B cell (primary cell): Measurements from ENCODE around the gene DCHS1. TPM values are rescaled to one million over a fixed set of nuclear protein-coding genes. Genes with fewer than 3 reads are reported as not detected.
A peak's percentile ranks its signal among the peaks of the same experiment; 100 is the strongest.

Experiments
- ATAC-seq: fragments of 200-7000 bp; cut with Tn5 transposase; one replicate; pipeline ENCODE4 v1.10.0; 2021; ENCODE audit warnings: low read depth, mild to moderate bottlenecking, moderate number of reproducible peaks, moderate library complexity
- CTCF ChIA-PET: fragments of 350-600 bp; sonication (Branson Sonifier 250); formaldehyde crosslinking; loops from one replicate; lab custom pipeline; 2021; ENCODE audit warnings: antibody characterized with exemption, inconsistent platforms; lab: Charles Lee
- POLR2A ChIA-PET: fragments of 350-600 bp; sonication (Branson Sonifier 250); formaldehyde crosslinking; loops from one replicate; lab custom pipeline; 2021; ENCODE audit warnings: antibody characterized with exemption; lab: Charles Lee
- DNase-seq: peaks from one replicate; pipeline ENCODE4 v3.0.0; 2013
- H2AFZ ChIP-seq: 2 replicates; pipeline ENCODE4 v1.6.1; 2012; ENCODE audit warnings: mild to moderate bottlenecking, low read depth, low read length; ENCODE audit not compliant: insufficient read depth, poor library complexity, severe bottlenecking
- H3K27ac ChIP-seq, 2 donors: 1 replicate in 1 of 2; 2 replicates in 1 of 2; pipeline ENCODE4 v1.5.1; 2012 to 2013; ENCODE audit warnings: low read length in 2 of 2, mild to moderate bottlenecking in 2 of 2, moderate library complexity in 1 of 2
- H3K27me3 ChIP-seq, 4 experiments: fragments of 200-600 bp in 1 of 4; sonication (generic) in 1 of 4; replicated peaks in 1 of 4; 1 replicate in 2 of 4; 2 replicates in 2 of 4; pipeline versions ENCODE4 v1.6.1 to v1.7.0; 2013 to 2016; ENCODE audit warnings: low read length in 3 of 4, mild to moderate bottlenecking in 2 of 4, mixed read lengths in 1 of 4, moderate library complexity in 1 of 4; ENCODE audit not compliant: insufficient read depth in 4 of 4, control insufficient read depth in 3 of 4; ENCODE audit errors: control extremely low read depth in 1 of 4
- H3K36me3 ChIP-seq, 2 experiments: replicated peaks in 1 of 2; 1 replicate in 1 of 2; 2 replicates in 1 of 2; pipeline versions ENCODE4 v1.6.1 to v1.7.1; 2013; ENCODE audit warnings: low read length in 1 of 2; ENCODE audit not compliant: insufficient read depth in 2 of 2, control insufficient read depth in 1 of 2; ENCODE audit errors: control extremely low read depth in 1 of 2, extremely low read depth in 1 of 2
- H3K4me1 ChIP-seq, 2 donors: fragments of 200-600 bp in 1 of 2; sonication (generic) in 1 of 2; 1 replicate in 1 of 2; 2 replicates in 1 of 2; pipeline versions ENCODE4 v1.5.1 to v1.6.1; 2013 to 2017; ENCODE audit warnings: low read length in 2 of 2; ENCODE audit not compliant: control insufficient read depth in 2 of 2, insufficient read depth in 2 of 2
- H3K4me2 ChIP-seq: replicated peaks from 2 replicates; pipeline ENCODE3; 2012; ENCODE audit warnings: mild to moderate bottlenecking, low read depth, low read length; ENCODE audit not compliant: poor library complexity, severe bottlenecking
- H3K4me3 ChIP-seq, 5 experiments: fragments of 200-600 bp in 1 of 5; sonication (generic) in 1 of 5; 1 replicate in 3 of 5; 2 replicates in 2 of 5; pipeline versions ENCODE4 v1.5.1 to v1.7.0; 2011 to 2016; ENCODE audit warnings: low read length in 4 of 5, mild to moderate bottlenecking in 4 of 5, low read depth in 2 of 5, control low read depth in 1 of 5, moderate library complexity in 1 of 5; ENCODE audit not compliant: insufficient read depth in 1 of 5; ENCODE audit errors: control extremely low read depth in 1 of 5, extremely low read depth in 1 of 5
- H3K79me2 ChIP-seq: fragments of 200-600 bp; sonication (generic); one replicate; pipeline ENCODE4 v1.6.0; 2016; ENCODE audit warnings: low read length; ENCODE audit not compliant: control insufficient read depth, insufficient read depth
- H3K9ac ChIP-seq: fragments of 200-600 bp; sonication (generic); 2 replicates; pipeline ENCODE4 v1.6.1; 2017; ENCODE audit warnings: mild to moderate bottlenecking, low read length, moderate library complexity
- H3K9me3 ChIP-seq, 3 donors: one replicate each; pipeline versions ENCODE4 v1.6.1 to v1.7.1; 2013; ENCODE audit warnings: low read length in 2 of 3; ENCODE audit not compliant: control insufficient read depth in 2 of 3, insufficient read depth in 1 of 3; ENCODE audit errors: control extremely low read depth in 1 of 3
- H4K20me1 ChIP-seq: 2 replicates; pipeline ENCODE4 v1.6.0; 2012; ENCODE audit warnings: mild to moderate bottlenecking, low read length; ENCODE audit not compliant: insufficient read depth, control insufficient read depth, poor library complexity, severe bottlenecking
- H3K27ac Mint-ChIP-seq: one replicate; pipeline ENCODE4 v1.8.0; 2021; ENCODE audit warnings: mixed read lengths
- H3K27me3 Mint-ChIP-seq: one replicate; pipeline ENCODE4 v1.8.0; 2021; ENCODE audit warnings: mixed read lengths
- H3K4me1 Mint-ChIP-seq: one replicate; pipeline ENCODE4 v1.8.0; 2021; ENCODE audit warnings: mixed read lengths
- H3K4me3 Mint-ChIP-seq: one replicate; pipeline ENCODE4 v1.8.0; 2021; ENCODE audit warnings: mixed read lengths
- H3K9me3 Mint-ChIP-seq: one replicate; pipeline ENCODE4 v1.8.0; 2022; ENCODE audit warnings: mixed read lengths; ENCODE audit not compliant: insufficient read depth
- EZH2 ChIP-seq: IDR thresholded peaks from 2 replicates; pipeline ENCODE4 v1.6.1; 2012; ENCODE audit warnings: borderline replicate concordance, low read depth, mild to moderate bottlenecking, moderate library complexity, low read length; ENCODE audit not compliant: insufficient read depth, poor library complexity, severe bottlenecking
- WGBS: methylation state at CpG from one replicate; pipeline ENCODE4 v1.1.5; 2013; ENCODE audit warnings: missing lambda C conversion rate; ENCODE audit not compliant: insufficient coverage; 5-methylcytosine and 5-hydroxymethylcytosine counted together
- intact Hi-C: fragments of 100-400 bp; cut with micrococcal nuclease; formaldehyde crosslinking; loops from one replicate; pipeline ENCODE4 v1.10.0; 2022
- polyA plus RNA-seq: library from polyadenylated mRNA; depleted of rRNA; stranded (reverse); fragments of >200 nt; gene quantifications from 2 replicates; pipeline ENCODE4 v1.2.3, GENCODE V29; 2012
- total RNA-seq, 2 donors: library from RNA; stranded (reverse); fragments of 120-200 nt in 1 of 2; gene quantifications; 1 replicate in 1 of 2; 2 replicates in 1 of 2; pipeline versions ENCODE4 v1.2.3 to v1.2.4, GENCODE V29; 2013 to 2022
- TF ChIP-seq, protein P1 (sequence below): fragments of 200-600 bp; IDR thresholded peaks from one replicate; pipeline ENCODE4 v1.8.0; 2022; ENCODE audit warnings: antibody characterized with exemption, mild to moderate bottlenecking

Gene DCHS1
- total and polyA plus RNA-seq, 2 donors (not counting 1 experiment from before 2014, with no cell fraction given) = 0.31 to 0.84 TPM

DNA sequence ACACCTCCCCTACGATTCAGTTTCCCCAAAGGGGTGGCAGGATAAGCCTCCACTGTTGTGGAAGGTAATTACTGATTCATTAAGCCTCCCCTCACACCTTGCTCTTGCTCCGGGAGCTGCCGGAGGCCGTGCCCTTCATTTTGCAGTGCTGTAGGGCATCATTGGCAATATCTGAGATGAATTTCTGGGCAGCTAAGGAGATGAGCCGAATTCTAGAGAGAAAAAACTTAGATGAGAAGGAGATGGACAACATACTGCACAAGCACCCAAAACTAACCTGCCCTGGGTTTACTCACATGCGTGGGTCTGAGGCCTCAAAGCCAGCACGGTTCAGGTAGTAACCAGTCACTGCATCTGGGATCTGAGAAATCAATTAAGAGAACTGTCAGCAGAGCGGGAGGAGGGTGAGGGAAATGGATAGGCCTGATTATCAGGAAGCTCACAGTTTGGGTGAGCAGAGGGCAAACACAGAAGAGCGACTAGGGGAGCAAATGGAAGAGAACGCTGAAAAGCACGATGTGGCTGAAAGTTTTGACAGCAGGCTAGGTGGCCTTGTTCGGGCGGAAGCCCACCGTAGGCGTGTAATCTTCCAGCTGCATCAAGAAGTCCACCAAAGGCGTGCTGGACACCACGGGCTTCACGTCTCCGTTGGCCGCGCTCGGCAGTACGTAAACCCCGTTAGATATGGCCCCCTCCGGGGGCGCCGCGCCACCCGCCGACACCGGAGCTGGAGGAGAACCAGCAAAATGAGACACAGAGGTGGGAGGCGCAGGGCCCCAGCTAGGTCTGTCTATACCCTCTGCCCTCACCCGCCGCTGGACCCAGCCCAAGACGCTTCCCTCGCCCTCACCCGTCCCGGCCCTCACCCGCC lies 44.3 kb downstream of the DCHS1 start:
- CTCF ChIA-PET = interaction anchor here (0.6 to 4.7 kb wide), 9 partner anchors 7 to 99 kb away, joined by 3 to 33 read pairs (median 6); partner anchors contain the start of genes DCHS1 and MRPL17
- intact Hi-C loops = no loop called here
- peak overlapping the region; percentile 95 for H3K4me3 Mint-ChIP-seq
- Histone ChIP-seq H4K20me1 (peaks cover 5% of the 10 kb centered on the region), H2AFZ (peak overlapping the region; percentile 71), H3K9me3 (no peaks in the 10 kb centered on the region), H3K4me1 (peaks cover 30 to 39% of the 10 kb centered on the region in 2 donors), H3K27me3 (no peaks in the 10 kb centered on the region), H3K4me3 (peak overlapping the region; percentile 59 to 88 (median 81)), H3K27ac (peak overlapping the region; percentile 69 to 99), H3K79me2 (peaks cover 40% of the 10 kb centered on the region), H3K9ac (peak overlapping the region; percentile 98), H3K4me2 (peak overlapping the region; percentile 71), H3K36me3 (peaks cover 2 to 66% of the 10 kb centered on the region in 2 experiments)
- ATAC-seq (no peak), DNase-seq (no peak)
- POLR2A ChIA-PET = interaction anchor here (0.7 to 2.1 kb wide), 9 partner anchors 7 to 221 kb away, joined by 3 to 19 read pairs (median 7); partner anchors contain the start of genes ARFIP2, ILK, MRPL17 and SMPD1
- 11% methylated on average over 29 of the region's 39 CpGs for WGBS
- no peaks in the 10 kb centered on the region for H3K27me3 Mint-ChIP-seq
- H3K9me3 Mint-ChIP-seq = no peaks in the 10 kb centered on the region
- no peak for TF ChIP-seq EZH2
- TF ChIP-seq, protein P1, sequence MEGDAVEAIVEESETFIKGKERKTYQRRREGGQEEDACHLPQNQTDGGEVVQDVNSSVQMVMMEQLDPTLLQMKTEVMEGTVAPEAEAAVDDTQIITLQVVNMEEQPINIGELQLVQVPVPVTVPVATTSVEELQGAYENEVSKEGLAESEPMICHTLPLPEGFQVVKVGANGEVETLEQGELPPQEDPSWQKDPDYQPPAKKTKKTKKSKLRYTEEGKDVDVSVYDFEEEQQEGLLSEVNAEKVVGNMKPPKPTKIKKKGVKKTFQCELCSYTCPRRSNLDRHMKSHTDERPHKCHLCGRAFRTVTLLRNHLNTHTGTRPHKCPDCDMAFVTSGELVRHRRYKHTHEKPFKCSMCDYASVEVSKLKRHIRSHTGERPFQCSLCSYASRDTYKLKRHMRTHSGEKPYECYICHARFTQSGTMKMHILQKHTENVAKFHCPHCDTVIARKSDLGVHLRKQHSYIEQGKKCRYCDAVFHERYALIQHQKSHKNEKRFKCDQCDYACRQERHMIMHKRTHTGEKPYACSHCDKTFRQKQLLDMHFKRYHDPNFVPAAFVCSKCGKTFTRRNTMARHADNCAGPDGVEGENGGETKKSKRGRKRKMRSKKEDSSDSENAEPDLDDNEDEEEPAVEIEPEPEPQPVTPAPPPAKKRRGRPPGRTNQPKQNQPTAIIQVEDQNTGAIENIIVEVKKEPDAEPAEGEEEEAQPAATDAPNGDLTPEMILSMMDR = no peak
- H3K4me1 Mint-ChIP-seq = peaks cover 44% of the 10 kb centered on the region
- H3K27ac Mint-ChIP-seq = peak overlapping the region; percentile 96

DNA sequence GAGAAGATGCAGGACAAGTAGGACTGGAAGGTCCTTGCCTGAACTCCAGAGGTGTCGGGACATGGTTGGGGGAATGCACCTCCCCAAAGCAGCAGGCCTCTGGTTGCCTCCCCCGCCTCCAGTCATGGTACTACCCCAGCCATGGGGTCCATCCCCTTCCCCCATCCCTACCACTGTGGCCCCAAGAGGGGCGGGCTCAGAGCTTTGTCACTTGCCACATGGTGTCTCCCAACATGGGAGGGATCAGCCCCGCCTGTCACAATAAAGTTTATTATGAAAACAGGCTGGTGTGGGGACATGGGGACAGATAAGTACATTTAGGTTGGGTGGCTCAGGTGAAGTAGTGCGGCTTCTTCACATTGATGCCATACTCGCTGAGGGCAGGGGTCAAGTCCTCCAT lies 45.0 kb downstream of the DCHS1 start:
- 100% methylated on average over 3 of the region's 6 CpGs for WGBS
- Mint-ChIP-seq H3K27me3 (no peaks in the 10 kb centered on the region), H3K4me1 (peaks cover 43% of the 10 kb centered on the region), H3K4me3 (peak overlapping the region; percentile 95), H3K9me3 (no peaks in the 10 kb centered on the region), H3K27ac (peak overlapping the region; percentile 77)
- Histone ChIP-seq H3K9ac (no peak overlapping the region), H3K27me3 (no peaks in the 10 kb centered on the region), H3K79me2 (peaks cover 41% of the 10 kb centered on the region), H2AFZ (no peak overlapping the region), H3K27ac (peak overlapping the region in 1 of 2 donors; percentile 99), H3K4me2 (peak overlapping the region; percentile 71), H4K20me1 (peaks cover 7% of the 10 kb centered on the region), H3K9me3 (no peaks in the 10 kb centered on the region), H3K4me1 (peaks cover 37 to 46% of the 10 kb centered on the region in 2 donors), H3K36me3 (peaks cover 2 to 60% of the 10 kb centered on the region in 2 experiments), H3K4me3 (no peak overlapping the region)
- ChIA-PET POLR2A (no interaction called here), CTCF (interaction anchor here (3.2 to 4.7 kb wide), 2 partner anchors 57 to 73 kb away, joined by 23 to 33 read pairs; partner anchors contain the start of gene MRPL17)
- DNase-seq (no peak), ATAC-seq (no peak)
- intact Hi-C loops = no loop called here
- no peak for TF ChIP-seq EZH2
- TF ChIP-seq, protein P1 = no peak
